Activated CD8-positive, alpha-beta memory T cell treated with anti-CD3 and anti-CD28 coated beads, Interleukin-2, amount 50 U/mL, for 1 hour (primary cell): ENCODE data around the gene RO60.

ENCODE experiments used
- DNase-seq: peaks from one replicate; pipeline ENCODE4 v3.0.0-alpha.2; 2020; ENCODE audit errors: extremely low read depth

Gene RO60

DNA sequence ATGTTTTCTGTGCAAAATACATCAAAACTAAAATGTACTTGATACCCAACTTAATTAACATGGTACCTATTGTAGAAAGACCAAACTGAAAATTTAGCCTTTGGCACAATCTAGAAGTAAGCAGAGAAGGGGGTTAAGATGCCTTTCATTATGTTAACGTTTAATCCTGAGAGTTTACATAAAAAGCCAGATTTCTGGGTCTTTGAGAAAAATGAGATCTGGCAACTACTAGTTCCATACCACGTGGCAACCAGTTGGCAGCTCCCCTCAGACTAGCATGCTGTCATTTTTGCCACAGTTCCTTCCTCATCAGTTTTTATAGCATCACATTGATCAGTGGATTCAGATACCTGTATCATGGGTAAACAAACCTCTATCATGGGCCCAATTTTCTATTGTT lies 1.5 kb downstream of the RO60 start:
- DNase-seq, result no peak

DNA sequence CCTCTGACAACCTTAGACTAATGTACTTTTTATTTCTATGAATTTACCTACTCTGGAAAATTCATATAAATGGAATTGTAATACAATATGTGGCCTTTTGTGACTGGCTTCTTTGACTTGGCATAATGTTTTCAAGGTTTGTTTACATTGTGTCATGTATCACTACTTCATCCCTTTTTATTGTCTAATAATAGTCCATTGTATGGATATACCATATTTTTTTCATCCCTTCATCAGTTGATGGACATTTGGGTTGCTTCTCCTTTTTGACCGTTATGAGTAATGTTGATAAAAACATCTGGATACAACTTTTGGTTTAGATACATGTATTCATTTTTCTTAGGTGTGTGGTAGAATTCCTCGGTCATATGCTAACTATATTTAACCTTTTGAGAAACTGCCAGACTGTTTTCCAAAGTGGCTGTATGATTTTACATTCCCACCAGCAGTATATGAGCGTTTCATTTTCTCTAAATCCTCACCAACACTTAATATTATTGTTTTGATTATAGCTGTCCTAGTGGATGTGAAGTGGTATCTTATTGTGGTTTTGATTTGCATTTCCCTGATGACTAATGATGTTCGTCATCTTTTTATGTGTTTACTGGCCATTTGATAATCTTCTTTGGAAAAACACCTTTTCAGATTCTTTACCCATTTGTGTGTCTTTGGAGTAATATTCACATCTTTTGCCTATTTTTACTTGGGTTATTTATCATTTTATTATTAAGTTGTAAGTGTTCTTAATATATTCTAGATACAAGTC lies 3.5 kb downstream of the RO60 start:
- no peak for DNase-seq

DNA sequence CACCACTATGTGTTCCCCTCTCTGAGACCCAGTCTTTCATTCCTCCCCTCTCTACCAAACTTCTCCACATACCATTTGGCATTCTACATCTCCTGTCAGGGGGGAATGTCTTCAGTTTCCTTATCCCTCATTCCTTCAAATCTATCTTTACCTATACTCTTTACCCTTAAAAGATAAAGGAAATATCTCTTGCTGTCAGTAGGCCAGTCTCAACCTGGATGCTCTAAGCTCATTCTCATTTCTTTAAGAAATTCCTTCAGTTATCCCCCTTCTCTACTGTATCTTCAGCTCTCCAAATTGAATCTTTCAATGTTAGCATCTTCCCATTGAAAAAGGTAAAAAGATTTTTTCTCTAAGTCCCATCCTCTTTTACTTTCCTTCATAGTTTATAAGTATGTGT lies 6.5 kb downstream of the RO60 start:
- no peak for DNase-seq

GRCh38 chr1:193066606-193067005 lies 7.2 kb downstream of the RO60 start:
- no peak for DNase-seq

- DNase-seq, result no peak
Measured at GRCh38 chr1:193068013-193068412, 8.6 kb downstream of the RO60 start.

- DNase-seq, result no peak
Measured at GRCh38 chr1:193069748-193070385, 10.5 kb downstream of the RO60 start.

DNA sequence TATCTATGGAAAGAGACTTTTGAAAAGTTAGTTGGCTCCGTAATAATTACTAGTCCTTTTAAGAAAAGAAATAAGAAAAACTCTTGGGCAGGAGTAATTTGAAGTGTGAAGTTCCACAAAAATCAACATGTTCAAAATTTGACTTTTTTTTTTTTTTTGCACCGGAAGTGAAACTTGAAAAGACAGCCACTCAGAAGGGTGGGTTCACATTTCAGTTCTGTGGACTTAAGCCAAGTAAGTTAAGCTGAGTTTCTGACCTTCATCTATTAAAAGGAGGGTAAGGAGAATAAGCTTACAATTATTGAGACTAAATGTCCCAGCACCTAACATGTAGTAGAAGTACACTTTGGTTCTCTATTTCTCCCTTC lies 11.0 kb downstream of the RO60 start:
- DNase-seq, result no peak

DNA sequence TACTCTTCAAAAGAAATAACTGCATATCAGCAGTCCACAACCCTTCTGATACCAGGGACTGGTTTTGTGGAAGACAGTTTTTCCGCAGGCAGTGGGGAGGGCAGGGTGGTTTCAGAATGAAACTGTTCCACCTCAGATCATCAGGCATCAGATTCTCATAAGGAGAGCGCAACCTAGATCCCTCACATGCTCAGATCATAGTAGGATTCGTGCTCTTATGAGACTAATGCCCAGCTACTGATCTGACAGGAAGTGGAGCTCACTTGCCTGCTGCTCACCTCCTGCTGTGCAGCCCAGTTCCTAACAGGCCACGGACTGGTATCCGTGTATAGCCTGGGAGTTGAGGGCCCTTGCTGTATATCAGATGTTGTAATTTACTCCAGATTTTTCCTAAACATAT lies 11.5 kb downstream of the RO60 start:
- no peak for DNase-seq

DNA sequence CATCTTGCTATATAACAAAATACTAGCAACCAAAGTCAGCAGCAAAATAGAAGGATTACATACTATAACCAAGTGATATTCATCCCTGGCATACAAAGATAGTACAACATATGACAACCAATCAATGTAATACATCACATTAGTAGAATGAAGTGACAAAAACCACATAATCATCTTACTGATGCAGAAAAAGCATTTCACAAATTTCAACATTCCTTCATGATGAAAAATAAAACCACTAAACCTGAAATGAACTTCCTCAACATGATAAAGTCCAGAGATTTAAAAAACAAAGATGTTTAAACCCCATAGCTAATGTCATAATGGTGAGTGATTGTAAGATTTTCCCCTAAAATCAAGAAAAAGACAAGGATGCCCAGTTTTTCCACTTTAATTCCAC lies 18.6 kb downstream of the RO60 start:
- DNase-seq, result no peak

DNA sequence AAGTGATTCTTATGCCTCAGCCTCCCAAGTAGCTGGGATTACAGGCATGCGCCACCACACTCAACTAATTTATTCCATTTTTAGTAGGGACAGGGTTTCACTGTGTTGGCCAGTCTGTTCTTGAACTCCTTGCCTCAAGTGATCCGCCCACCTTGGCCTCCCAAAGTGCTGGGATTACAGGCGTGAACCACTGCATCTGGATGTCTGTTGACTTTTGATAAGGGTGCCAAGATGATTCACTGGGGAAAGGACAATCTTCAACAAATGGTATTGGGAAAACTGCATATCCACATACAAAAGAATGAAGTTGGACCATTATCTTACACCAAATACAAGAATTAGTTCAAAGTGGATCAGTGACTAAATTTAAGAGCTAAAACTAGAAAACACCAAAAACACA lies 19.8 kb downstream of the RO60 start:
- DNase-seq, result no peak

DNA sequence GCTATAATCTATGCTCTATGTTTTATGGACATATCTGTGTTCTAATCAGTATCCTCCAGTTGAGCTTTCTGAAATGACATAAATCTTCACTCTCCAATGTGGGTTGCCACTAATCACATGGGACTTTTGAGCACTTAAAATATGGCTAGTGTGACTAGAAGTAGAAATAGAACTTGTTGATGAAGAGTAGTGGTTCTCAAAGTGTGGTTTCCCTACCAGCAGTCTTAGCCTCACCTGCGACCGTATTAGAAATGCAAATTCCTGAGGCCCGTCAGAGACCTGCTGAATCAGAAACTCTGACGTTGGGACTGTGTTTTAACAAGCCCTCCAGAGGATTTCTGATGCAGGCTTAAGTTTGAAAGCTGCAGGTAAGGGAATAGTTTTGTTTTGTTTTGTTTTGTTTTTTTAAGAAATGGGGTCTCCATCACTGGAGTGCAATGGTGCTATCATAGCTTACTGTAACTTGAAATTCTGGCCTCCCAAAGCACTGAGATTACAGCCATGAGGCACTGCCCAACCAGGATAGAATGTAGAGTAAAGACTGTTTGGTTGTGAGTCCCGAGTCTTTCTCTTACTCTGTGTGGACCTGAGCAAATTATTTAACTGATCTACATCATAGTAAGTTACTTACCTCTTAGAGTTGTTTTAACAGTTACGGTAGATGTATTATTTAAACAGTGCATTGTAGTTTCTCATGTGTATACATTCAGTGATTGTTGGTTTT lies 24.1 kb downstream of the RO60 start:
- no peak for DNase-seq

DNA sequence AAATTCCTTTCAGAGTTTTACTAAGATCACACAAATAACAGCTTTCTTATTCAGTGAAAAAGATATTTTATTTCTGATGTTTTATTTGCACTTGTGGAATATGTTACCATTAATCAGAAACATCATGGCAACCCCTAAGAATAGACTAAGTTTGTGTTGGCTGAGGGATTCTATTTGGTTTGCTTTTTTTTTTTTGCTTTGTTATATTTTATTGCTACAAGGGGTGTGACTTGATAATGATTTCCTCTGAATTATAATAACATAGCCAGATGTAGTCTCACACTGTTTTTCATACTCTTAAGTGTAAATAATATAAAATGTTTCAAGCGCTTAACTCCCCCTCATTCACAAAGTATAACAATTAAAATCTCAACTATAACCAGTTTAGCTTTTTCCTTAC lies 25.9 kb downstream of the RO60 start:
- no peak for DNase-seq

GRCh38 chr1:193086342-193086741 lies 26.9 kb downstream of the RO60 start:
- DNase-seq, result no peak

DNA sequence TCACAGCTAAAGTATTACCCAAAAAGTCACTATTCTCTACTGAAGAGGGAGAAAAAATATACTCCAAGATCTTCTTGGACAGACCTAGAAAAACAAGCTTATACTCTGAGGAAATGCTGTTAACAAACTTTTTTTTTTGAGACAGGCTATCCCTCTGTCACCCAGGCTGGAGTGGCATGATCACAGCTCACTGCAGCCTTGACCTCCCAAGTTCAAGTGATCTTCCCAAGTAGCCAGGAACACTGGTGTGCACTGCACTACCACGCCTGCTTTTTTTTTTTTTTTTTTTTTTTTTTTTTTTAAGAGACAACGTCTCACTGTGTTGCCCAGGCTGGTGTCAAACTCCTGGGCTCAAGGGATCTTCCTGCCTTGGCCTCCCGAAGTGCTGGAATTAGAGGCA lies 28.5 kb downstream of the RO60 start:
- no peak for DNase-seq

- DNase-seq, result no peak
Measured at GRCh38 chr1:193090865-193091264, 31.5 kb downstream of the RO60 start.

- no peak for DNase-seq
Measured at GRCh38 chr1:193094112-193094511, 34.7 kb downstream of the RO60 start.

DNA sequence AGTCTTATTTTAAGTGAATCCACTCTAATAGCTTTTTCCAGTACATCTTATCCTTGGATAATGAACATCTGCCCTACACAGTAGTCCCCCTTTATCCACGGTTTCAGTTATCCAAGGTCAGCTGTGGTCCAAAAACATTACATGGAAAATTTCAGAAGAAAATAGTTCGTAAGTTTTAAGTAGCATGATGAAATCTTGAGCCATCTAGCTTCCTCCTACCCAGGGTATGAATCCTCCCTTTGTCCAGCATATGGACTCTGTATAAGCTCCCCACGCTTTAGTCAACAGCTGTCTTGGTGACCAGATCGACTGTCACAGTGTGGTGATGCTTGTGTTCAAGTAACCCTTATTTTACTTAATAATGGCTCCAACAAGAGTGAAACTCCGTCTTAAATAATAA lies 43.2 kb downstream of the RO60 start:
- DNase-seq, result no peak

GRCh38 chr1:193103759-193104501 lies 44.5 kb downstream of the RO60 start:
- DNase-seq, result no peak

- DNase-seq, result no peak
Measured at GRCh38 chr1:193104502-193104906, 45.1 kb downstream of the RO60 start.

DNA sequence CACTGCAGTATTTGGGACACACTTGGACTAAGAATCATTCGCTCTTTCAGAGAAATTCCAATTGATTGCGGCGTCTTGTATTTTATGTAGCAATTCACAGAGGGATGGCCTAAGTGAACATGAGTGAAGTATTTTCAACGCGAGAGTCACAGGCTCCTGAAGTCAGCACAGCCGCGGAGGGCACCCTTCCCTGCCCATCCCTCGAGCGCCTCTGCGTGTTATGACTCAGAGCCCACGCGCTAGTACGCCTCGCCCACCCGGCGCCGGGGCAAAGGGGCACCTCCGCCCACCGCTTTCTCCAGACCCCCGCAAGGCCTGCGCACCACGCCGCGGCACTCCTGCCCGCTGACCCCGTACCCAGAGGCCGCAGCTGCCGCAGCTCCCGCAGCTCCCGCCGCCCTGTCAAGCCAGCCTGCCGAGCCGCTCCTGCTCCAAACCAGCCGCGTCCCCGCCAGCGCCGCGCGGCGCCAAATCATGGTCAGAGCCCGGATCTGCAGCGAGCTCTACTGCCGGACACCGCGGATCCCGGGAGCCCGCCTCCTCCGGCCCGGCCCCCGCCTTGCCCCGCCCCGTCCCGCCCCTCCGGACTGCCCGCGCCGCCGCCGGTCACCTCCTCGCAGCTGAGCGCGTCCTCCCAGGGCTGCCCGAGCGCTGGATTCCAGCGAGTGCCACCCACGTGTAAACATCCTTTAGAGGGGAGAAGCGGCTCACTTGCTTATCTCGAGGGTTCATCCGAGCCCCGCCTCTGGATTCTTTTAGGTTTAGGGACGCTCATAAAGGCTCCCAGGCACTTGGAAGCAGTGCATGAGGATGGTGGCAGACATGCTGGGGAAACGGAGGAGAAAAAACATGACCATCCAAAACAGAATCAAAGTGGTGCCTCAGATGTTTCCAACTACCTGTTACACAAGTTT lies 45.8 kb downstream of the RO60 start, which contains the start of gene GLRX2:
Gene GLRX2, minus strand, starts transcription at position 508 of the 914 bp plus-strand sequence. Its CDS starts 32 bp downstream, at position 476.
- peak; percentile 45 for DNase-seq

GRCh38 chr1:193105821-193106177 lies 46.4 kb downstream of the RO60 start:
- no peak for DNase-seq
